Body of pancreas (tissue), 4 donors: ENCODE results near the gene TBX10.
"Not testable (repeated sequence)": the region's sequence is repeated elsewhere in the genome, so short reads cannot be mapped to it uniquely, and the experiment has no call there.

Source experiments
- CTCF ChIP-seq, 7 experiments: fragments of 450-650 bp in 4 of 7; fragments of 200-600 bp in 3 of 7; sonication (generic) in 3 of 7; IDR thresholded peaks; one replicate each; pipeline ENCODE4 v1.5.1; 2016 to 2019; ENCODE audit warnings: antibody characterized with exemption in 7 of 7
- POLR2A ChIP-seq, 3 donors: fragments of 450-650 bp; IDR thresholded peaks; one replicate each; pipeline ENCODE4 v1.6.1; 2016; ENCODE audit warnings: antibody characterized with exemption in 3 of 3, mild to moderate bottlenecking in 2 of 3

- TF ChIP-seq CTCF, POLR2A (IDR thresholded peaks at IDR 0.05): not testable (repeated sequence)
Observed at GRCh38 chr11:67619683-67620618, 19.6 kb downstream of the TBX10 start.
